GM21825 (cell line): ENCODE results near the gene SEMA4A.
"Not testable (repeated sequence)": the region's sequence is repeated elsewhere in the genome, so short reads cannot be mapped to it uniquely, and the experiment has no call there.

ENCODE experiments used
- ATAC-seq: cut with Tn5 transposase; IDR thresholded peaks from one replicate; pipeline ENCODE4 v1.9.1; 2021; ENCODE audit warnings: mild to moderate bottlenecking, moderate library complexity; ENCODE audit not compliant: unreplicated experiment

SEMA4A gene

DNA sequence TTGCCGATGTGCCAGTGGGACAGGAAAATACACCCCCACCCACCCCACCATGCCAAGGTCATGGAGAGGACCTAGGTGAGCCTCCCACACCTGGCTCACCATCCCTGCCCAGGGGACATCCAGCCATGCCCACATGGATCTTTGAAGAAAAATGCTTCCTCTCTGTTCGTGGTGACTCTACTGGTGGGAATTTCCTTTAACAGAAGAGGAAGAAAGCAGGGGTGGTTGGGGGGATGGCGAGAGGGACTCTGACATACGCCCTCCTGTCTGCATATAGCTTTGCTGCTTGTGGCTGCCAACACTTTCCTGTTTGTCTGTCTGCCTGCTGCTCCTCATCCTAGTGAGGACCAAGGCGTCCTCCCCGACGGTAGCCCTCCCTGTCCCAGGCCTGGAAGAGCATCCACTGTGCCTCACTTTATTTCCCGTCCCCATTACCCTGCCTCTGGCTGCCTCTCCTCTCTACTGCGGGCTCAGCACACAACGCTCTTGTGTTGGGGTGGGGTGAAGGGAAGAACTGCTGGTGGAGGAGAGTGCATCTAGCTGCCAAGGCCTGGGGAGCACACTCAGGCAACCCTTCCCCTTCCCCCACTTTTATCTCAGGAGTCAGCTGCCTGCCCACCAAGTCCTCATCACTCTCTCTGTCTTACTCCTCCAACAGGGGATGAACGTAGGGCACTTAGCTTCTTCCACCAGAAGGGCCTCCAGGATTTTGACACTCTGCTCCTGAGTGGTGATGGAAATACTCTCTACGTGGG, 2.5 kb downstream of the SEMA4A start:
- ATAC-seq = no peak

DNA sequence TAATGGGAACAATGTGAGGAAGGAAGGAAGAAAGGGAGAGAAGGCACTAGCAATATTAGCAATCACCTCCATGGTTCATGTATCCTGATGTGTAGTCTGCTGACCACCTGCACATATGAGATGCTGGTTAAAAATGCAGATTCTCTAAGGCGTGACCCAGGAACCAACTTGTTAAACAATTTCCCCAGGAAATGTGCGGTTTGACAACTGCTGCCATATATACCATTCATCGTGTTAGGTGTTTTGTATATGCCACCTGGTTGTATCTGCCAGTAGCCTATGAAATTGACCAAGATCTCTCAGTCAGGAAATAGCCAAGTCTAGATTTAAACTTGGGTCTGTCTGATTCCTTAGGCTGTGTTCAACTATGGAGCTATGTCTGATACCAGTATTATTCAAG, 4.1 kb downstream of the SEMA4A start:
- ATAC-seq = no peak

DNA sequence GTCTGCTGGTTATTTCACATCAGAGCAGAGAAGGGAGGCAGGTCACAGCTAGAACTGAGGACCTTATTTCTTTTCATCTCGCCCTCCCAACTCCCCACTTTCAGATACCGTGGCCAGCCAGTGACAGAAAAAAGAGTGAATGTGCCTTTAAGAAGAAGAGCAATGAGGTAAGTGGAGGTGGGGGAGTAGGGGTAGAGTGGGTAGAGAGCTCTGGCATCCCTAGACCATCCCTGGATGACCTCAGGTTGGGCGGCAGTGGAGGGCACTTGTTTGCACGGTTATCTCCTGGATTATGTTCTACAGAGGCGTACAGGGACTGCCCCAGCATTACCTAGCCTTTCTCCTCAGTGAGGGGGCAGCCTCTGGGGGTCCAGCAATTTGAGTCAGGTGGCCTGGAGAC, 4.6 kb downstream of the SEMA4A start:
- no peak for ATAC-seq

DNA sequence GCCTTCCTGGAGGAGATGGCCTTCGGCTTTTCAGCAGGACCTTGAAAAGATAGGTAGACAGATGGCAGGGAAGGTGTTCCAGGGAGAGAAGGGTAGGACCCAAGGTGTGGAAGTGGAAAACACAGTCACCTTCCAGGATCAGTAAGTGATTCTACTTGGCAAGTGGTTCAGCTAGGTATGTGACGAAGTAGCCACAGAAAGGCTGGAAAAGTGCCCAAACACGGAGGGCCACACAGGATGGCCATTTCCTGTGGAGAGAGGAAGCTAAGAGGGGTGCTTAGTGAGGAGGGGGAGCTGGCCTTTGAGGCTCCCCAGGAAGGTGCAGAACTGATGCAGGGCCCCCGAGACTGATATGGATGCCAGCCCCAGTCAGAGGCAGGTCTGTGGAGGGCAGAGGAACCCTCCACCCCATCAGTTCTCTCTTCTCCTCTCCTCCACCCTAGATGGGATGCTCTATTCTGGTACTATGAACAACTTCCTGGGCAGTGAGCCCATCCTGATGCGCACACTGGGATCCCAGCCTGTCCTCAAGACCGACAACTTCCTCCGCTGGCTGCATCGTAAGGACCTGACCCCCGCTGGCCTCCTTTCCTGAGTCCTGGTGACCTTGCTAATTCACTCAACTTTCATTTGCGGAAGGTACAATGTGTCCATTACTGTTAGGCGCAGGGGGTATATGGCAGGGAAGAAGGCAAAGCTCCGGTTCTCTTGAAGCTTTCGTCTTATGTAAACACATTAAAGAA, 6.8 kb downstream of the SEMA4A start:
- no peak for ATAC-seq

DNA sequence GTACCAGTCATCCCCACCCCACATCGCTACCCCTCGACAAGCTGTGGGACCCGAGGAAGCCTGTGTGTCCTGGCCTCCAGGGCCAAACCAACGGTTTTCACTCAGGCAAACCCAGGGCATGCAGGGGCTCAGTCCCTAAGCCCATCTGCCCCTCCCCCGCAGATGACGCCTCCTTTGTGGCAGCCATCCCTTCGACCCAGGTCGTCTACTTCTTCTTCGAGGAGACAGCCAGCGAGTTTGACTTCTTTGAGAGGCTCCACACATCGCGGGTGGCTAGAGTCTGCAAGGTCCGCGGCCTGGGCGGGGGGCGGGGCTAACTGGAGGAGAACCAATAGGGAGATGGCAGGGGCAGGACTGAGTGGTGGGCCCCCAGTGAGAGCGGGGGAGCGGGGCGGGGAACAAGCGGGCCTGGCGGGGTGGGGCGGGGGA, 7.4 kb downstream of the SEMA4A start:
- ATAC-seq = no peak

DNA sequence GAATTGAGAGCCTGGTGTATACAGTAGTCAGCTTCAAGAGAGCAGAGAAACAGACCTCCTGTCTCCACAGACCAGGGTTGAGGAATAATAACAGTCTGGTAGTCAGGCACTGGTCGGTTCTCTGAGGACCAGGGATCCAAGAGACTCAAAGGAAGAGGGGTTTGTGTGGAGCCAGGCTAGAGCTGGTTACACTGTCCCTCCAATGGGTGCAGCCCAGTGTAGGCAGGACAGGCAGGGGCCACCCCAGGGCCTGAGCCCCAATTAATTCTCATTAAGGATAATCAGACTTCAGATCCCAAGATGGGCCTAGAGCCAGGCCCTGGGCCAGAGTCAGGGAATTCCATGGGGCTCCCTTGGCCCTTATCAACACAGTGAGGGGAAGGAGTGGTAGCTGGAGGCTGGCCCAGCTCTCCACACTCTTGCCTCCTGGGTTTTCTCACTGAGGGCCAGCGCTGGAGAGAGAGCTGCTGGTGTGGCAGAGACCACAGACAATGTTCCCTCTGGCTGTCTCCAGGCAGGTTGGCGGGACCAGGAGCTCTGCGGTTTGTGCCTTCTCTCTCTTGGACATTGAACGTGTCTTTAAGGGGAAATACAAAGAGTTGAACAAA, 9.1 kb downstream of the SEMA4A start:
- ATAC-seq = no peak

DNA sequence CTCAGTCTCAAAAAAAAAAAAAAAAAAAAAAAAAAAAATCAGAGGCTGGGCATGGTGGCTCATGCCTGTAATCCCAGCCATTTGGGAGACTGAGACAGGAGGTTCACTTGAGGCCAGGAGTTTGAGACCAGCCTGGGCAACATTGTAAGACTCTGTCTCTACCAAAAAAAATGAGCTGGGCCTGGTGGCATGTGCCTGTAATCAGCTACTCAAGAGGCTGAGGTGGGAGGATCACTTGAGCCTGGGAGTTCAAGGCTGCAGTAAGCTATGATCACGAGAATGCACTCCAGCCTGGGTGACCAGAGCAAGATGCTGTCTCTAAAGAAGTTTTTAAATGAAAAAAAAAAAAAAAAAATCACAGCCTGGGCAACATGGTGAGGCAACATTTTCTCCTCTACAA, 10.3 kb downstream of the SEMA4A start:
- no peak for ATAC-seq

DNA sequence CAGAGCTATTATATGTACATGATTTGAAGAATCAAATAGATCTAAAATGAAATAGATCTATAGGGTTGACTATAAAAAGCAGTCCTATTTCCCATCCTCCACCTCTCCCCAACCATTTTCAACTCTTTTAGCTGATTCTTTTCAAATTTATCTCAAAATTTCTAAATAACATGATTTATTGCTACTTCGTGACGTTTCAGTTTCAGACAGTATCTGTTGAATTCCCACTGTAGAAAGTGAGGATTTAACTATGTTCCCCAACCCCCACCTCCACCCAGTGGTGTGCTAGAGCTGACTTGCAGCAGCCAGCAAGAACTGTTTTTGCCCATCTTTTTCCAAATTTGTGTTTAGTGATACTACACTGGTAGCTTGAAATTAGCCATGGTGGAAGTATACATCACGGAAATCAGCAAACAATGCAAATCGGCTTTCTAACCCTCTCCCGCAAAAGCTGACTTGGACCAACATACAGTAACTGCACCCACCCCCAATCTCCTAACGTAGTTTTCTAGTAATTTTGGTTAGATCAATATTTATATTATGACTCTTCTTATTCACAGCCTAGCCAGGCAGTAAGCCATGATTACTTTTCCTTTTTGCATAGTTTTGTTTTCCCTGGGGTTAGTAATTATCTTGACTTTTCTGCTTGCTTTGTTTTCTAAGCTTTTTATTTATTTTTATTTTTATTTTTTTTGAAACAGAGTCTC, 10.9 kb downstream of the SEMA4A start:
- ATAC-seq = no peak

DNA sequence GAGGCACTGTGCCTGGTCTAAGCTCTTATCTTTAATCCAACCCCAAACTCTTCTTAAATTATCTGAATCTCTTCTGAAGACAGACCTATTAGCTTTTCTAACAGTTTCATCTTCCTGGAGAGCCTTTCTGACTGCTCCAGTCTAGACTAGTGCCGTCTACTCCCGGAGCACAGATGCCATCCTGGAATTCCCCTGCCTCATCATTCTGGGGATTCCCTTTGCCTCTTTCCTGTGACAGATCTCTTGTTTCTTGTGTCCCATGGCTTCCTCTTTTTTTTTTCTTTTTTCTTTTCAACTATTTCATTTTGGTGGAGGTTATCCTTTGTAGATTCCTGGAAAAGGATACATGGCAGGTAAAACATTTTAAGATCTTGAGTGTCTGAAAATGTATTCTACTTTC, 11.7 kb downstream of the SEMA4A start:
- ATAC-seq = no peak

DNA sequence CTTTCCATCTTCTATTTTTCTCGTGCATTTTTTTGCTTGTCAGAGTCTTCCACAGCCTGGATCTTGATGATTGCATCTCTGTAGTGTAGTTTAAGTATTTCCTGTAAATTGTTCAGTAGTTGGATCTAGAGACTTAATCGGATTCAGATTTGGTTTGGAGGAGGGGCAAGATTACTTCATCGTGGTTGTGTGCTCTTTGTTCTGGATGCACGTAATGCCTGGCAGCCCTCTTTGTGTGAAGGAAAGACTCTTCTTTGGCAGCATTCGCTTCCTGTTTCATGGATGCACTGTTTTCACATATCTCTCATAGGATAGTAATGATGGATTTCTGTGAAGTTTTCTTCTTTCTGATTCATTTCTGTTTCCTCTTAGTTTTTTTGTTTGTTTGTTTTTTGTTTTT, 14.2 kb downstream of the SEMA4A start:
- no peak for ATAC-seq

DNA sequence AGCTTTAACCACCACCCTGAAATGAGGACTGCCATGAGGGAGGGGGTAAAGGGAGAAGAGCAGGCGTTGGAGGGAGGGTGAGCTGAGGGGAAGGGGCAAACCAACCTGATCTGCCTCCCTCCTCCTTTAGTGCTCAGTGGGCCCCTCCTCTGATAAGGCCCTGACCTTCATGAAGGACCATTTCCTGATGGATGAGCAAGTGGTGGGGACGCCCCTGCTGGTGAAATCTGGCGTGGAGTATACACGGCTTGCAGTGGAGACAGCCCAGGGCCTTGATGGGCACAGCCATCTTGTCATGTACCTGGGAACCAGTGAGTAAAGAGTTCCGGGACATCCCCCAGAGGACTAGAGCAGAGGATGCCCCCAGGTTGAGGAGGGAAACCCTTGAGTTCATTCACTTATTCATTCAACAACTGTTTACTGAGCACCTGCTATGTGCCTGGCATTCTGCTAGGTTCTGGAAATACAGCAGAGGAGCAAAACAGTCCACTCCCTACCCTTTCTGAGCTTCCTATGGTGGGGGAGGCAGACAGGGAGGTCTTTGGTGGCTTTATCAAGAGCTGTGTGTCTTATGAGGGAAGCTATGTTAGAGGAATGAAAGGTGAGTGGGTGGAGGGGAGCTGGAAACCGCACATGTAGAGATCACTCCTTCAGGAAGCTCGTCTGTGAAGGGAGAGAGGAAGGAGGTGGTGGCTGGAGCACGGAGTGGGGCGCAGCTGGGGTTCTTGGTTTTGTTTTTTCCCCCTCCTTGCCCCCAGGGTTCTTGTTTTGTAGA, 19.5 kb downstream of the SEMA4A start:
- ATAC-seq = no peak

DNA sequence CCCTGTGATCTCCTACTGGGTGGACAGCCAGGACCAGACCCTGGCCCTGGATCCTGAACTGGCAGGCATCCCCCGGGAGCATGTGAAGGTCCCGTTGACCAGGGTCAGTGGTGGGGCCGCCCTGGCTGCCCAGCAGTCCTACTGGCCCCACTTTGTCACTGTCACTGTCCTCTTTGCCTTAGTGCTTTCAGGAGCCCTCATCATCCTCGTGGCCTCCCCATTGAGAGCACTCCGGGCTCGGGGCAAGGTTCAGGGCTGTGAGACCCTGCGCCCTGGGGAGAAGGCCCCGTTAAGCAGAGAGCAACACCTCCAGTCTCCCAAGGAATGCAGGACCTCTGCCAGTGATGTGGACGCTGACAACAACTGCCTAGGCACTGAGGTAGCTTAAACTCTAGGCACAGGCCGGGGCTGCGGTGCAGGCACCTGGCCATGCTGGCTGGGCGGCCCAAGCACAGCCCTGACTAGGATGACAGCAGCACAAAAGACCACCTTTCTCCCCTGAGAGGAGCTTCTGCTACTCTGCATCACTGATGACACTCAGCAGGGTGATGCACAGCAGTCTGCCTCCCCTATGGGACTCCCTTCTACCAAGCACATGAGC, 23.3 kb downstream of the SEMA4A start:
- no peak for ATAC-seq

DNA sequence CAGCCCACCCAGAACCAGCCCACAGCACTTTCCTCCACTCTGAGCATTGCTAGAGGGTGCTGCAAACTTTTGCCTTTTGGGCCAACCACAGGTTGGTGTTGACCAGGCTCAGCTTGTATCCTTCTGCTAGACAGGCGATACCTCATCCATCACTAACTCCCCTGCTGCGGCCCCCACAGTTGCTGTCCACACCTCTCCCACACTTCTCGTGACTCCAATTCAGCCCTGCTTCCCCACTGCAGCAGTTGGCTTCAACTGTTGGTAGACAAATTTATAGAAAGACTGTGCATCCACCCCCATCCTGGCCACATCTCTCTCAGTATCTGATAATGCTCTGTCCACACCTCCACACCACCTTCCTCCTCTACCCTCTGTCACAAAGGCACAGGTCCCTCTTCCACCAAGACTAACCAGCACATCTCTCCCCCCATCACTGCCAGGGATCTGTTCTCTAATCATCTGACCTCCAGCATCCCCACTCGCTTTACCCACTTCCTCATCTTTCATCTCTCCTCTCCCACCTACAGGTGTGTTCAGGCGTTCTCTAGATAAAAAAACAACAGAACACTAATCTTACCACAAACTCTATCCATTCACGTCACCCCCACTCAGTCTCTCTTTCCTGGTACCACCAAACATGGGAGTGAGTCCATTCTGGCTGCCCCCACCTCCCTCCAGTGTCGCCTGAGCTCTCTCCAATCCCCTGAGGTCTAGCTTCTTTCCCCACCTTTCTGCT, 24.7 kb downstream of the SEMA4A start:
- ATAC-seq = no peak

DNA sequence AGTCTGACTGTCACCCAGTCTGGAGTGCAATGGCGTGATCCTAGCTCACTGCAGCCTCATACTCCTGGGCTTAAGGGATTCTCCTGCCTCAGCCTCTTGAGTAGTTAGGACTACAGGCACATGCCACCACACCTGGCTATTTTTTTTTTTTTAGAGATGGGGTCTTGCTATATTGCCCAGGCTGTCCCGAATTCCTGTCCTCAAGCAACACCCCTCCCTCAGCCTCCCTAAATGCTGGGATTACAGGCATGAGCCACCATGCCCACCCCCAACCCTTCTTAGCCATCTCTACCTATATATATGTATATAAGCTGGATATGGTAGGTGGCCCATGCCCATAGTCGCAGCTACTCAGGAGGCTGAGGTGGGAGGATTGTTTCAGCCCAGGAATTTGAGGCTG, 27.1 kb downstream of the SEMA4A start:
- no peak for ATAC-seq

DNA sequence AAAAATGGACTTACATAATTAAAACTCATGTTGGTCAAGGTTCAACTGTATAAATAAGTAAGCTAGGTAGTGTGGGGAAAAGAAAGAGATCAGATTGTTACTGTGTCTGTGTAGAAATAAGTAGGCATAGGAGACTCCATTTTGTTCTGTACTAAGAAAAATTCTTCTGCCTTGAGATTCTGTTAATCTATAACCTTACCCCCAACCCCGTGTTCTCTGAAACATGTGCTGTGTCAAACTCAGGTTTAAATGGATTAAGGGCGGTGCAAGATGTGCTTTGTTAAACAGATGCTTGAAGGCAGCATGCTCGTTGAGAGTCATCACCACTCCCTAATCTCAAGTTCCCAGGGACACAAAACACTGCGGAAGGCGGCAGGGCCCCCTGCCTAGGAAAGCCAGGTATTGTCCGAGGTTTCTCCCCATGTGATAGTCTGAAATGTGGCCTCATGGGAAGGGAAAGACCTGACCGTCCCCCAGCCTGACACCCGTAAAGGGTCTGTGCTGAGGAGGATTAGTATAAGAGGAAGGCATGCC, 28.1 kb downstream of the SEMA4A start:
- not testable (repeated sequence) for ATAC-seq

DNA sequence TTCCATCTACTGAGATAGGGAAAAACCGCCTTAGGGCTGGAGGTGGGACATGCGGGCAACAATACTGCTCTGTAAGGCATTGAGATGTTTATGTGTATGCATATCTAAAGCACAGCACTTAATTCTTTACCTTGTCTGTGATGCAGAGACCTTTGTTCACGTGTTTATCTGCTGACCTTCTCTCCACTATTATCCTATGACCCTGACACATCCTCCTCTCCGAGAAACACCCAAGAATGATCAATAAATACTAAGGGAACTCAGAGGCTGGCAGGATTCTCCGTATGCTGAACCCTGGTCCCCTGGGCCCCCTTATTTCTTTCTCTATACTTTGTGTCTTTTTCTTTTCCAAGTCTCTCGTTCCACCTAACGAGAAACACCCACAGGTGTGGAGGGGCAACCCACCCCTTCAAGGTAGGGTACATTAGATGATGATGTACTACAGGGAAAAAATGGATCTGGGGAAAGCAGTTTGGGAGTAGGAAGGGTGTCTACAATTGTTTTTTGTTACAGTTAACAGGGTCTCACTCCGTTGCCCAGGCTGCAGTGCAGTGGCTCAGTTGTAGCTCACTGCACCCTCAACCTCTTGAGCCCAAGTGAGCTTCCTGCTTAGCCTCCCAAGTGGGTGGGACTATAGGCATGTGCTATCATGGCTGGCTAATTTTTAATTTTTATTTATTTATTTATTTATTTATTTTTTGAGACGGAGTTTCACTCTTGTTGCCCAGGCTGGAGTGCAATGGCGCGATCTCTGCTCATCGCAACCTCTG, 28.8 kb downstream of the SEMA4A start:
- not testable (repeated sequence) for ATAC-seq

DNA sequence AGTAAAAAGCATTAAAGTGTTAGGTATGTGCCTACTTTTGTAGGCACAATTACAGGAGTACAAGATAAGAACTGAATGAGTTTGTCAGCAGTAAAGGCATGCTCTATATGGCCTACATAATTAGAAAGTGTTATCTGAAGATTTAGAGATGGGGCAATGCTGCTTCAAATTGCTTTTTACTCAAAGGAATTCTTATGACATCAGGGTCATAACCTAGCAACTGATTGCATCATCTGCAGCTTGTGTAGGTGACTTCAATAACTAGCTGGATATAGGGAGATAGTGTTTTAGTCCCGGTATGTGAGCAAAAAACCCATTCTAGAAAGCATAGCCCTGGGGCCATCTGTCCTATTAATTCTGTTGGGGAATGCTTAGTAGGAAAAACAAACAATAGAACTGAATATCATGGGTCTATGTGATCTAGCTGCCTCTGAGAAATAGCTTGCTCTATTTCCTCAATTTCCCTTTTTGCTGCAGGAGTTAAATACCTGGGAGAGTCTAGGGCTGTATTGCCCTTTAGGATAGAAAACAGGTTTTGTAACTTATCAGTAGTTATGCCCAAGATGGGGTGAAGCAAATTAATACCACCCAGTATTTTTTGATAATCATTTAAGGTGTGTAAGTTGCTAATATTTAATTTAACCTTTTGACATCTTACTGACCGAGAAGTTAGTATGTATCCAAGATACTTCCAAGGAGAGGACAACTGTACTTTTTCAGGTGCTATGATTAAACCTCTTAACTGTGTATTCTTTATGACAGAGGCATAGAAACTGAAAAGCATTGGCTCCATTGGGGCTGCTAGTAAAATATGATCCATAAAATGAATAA, 33.2 kb downstream of the SEMA4A start:
- not testable (repeated sequence) for ATAC-seq

DNA sequence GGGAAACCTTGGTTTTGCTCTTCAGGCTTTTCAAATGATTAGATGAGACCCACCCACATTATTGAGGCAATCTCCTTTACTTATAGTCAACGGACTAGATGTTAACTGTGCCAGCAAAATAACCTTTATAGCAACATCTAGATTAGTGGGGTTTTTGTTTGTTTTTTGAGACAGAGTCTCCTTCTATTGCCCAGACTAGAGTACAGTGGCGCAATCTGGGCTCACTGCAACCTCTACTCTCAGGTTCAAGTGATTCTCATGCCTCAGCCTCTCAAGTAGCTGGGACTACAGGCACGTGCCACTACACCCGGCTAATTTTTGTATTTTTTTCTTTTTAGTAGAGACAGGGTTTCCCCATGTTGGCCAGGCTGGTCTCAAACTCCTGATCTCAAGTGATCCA, 36.9 kb downstream of the SEMA4A start:
- not testable (repeated sequence) for ATAC-seq
